Measurements from ENCODE around the gene ADGRF3. TPM values are rescaled to one million over a fixed set of nuclear protein-coding genes. Genes with fewer than 3 reads are reported as not detected.
A peak's percentile ranks its signal among the peaks of the same experiment; 100 is the strongest.

ADGRF3 gene, protein sequence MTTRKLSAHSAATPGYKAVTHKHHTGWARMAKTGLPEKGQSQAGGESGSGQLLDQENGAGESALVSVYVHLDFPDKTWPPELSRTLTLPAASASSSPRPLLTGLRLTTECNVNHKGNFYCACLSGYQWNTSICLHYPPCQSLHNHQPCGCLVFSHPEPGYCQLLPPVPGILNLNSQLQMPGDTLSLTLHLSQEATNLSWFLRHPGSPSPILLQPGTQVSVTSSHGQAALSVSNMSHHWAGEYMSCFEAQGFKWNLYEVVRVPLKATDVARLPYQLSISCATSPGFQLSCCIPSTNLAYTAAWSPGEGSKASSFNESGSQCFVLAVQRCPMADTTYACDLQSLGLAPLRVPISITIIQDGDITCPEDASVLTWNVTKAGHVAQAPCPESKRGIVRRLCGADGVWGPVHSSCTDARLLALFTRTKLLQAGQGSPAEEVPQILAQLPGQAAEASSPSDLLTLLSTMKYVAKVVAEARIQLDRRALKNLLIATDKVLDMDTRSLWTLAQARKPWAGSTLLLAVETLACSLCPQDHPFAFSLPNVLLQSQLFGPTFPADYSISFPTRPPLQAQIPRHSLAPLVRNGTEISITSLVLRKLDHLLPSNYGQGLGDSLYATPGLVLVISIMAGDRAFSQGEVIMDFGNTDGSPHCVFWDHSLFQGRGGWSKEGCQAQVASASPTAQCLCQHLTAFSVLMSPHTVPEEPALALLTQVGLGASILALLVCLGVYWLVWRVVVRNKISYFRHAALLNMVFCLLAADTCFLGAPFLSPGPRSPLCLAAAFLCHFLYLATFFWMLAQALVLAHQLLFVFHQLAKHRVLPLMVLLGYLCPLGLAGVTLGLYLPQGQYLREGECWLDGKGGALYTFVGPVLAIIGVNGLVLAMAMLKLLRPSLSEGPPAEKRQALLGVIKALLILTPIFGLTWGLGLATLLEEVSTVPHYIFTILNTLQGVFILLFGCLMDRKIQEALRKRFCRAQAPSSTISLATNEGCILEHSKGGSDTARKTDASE
- total RNA-seq (2016; rRNA removed; fragmentation: Illumina TruSeq; extraction: Trizol) (0.14 and 0.40 TPM in 2 replicates), polyA plus RNA-seq (2011; rRNA removed) (1.5 TPM in 2 replicates), polyA minus RNA-seq (2011; rRNA and poly(A)+ RNA removed; ENCODE audit: low replicate concordance) (0.98 and 2.5 TPM in 2 replicates), Bru-seq, nascent RNA (percentile 47 among the genes with signal in this experiment), BruChase-seq, experiment 1, labeled RNA remaining after a 6-hour chase (percentile 43 among the genes with signal in this experiment), BruChase-seq, experiment 2, labeled RNA remaining after a 2-hour chase (percentile 43 among the genes with signal in this experiment)
- total RNA-seq (2016; cell fraction: cytosol; rRNA removed; fragmentation: Illumina TruSeq; extraction: Trizol; ENCODE audit: low read depth): not detected in 2 replicates
- total RNA-seq (2016; cell fraction: insoluble cytoplasmic fraction; rRNA removed; fragmentation: Illumina TruSeq; extraction: Trizol): 0.06 and 0.19 TPM in 2 replicates
- 0.17 and 0.34 TPM in 2 replicates for total RNA-seq (2016; cell fraction: membrane; rRNA removed; fragmentation: Illumina TruSeq; extraction: Trizol)
- 0.37 and 0.41 TPM in 2 replicates for total RNA-seq (2016; cell fraction: nucleus; rRNA removed; fragmentation: Illumina TruSeq; extraction: Trizol)
- polyA plus RNA-seq (2011; cell fraction: cytosol; rRNA removed): 0.45 and 0.46 TPM in 2 replicates
- 6.4 and 6.8 TPM in 2 replicates for polyA plus RNA-seq (2011; cell fraction: nucleus; rRNA removed)
- 1.1 and 1.5 TPM in 2 replicates for polyA plus RNA-seq (2012)
- not detected in 2 replicates for polyA plus RNA-seq (2016; cell fraction: cytosol; fragmentation: Illumina TruSeq; extraction: Trizol; ENCODE audit: low read depth)
- 0.13 and 0.63 TPM in 2 replicates for polyA plus RNA-seq (2016; cell fraction: insoluble cytoplasmic fraction; fragmentation: Illumina TruSeq; extraction: Trizol; ENCODE audit: low read depth)
- polyA plus RNA-seq (2016; cell fraction: membrane; fragmentation: Illumina TruSeq; extraction: Trizol; ENCODE audit: low read depth): 0.09 and 0.24 TPM in 2 replicates
- 0.79 and 0.93 TPM in 2 replicates for polyA plus RNA-seq (2016; cell fraction: nucleus; fragmentation: Illumina TruSeq; extraction: Trizol; ENCODE audit: insufficient read depth, low read depth)
- 0.59 TPM in 1 of 2 replicates, not detected in the other for polyA minus RNA-seq (2011; cell fraction: cytosol; rRNA and poly(A)+ RNA removed)
- polyA minus RNA-seq (2011; cell fraction: nucleus; rRNA and poly(A)+ RNA removed): 0.90 and 1.4 TPM in 2 replicates
- long read RNA-seq, experiment 1: 0 reads
- long read RNA-seq, experiment 2, partial matches to known transcripts: 0 of 2 reads
- long read RNA-seq, experiment 2, other reads (novel, unspliced or antisense): 2 of 2 reads

DNA sequence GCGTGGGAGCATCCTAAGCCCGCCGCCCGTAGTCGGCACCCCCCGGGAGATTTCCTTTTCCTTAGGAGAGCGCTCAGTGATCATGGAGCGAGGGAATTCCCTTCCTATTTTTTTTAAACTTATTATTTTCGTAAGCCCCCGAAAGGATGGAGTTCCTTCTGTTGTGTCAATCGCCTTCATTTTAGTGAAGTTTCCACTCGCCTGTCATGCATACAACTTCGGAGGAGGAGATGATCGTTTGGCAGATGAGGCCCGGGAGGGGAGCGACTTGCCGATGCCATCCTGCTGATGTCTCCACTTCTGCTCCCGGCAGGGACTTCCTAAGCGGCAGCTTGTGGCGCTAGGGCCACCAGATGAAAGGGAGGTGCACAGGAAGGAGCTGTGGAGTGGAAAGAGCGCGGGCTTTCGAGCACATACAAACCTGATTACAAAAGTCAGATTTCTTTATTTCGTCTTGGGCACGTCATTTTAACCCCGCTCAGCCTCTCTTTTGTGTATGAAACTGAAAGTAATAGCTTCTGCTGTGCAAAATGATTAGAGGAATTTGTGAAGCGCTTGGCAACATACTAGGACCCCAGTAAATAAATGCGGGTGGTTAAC, at the start of gene ADGRF3:
ADGRF3 (minus strand) TSS at position 336 of the 600 bp plus-strand sequence. CDS start 555 bp downstream, outside the sequence.
- intact Hi-C loops (cut with micrococcal nuclease; ENCODE audit: unreplicated experiment): loop anchor here (5.0 kb wide), 1 partner anchor 121 kb away; no protein-coding TSS in a partner anchor
- ChIA-PET CTCF (ENCODE audit: low intra/inter-chr PET ratio, low total read pairs) (no interaction called here), POLR2A (interaction anchor here (0.8 to 3.1 kb wide), 4 partner anchors 10 to 111 kb away, joined by 4 to 52 read pairs (median 7); partner anchors contain the start of genes HADHA and HADHB)
- under 1% methylated on average over 28 of the region's 28 CpGs for WGBS (ENCODE audit: low lambda C conversion rate)
- FAIRE-seq (no peak), DNase-seq (ENCODE audit: low spot score) (peak; percentile 63), ATAC-seq (peak; percentile 72)
- H3K4me2 ChIP-seq (ENCODE audit: low read depth, low read length): peak within 1 kb of the TSS; percentile 95
- in situ Hi-C loops (cut with HindIII; ENCODE audit: extremely low pct_ligation_motif_present, low pct_unique_long_range_greater_than_20kb): loop anchor here (25.0 kb wide), 1 partner anchor 359 kb away; the partner anchor contains the start of gene KIF3C
- H4K20me1 ChIP-seq (ENCODE audit: insufficient read depth, low read length): peaks cover 19% of the 10 kb centered on the region
- peaks cover 66% of the 10 kb centered on the region for H3K4me1 ChIP-seq (ENCODE audit: insufficient read depth, low read length)
- H3K36me3 ChIP-seq (replicated peaks in 1 of 2; ENCODE audit: control insufficient read depth in 1 of 2, insufficient read depth in 2 of 2, low read length in 2 of 2): no peaks in the 10 kb centered on the region
- peak within 1 kb of the TSS; percentile 89 to 96 (median 94) for H3K4me3 ChIP-seq (replicated peaks in 1 of 3; ENCODE audit: insufficient read depth in 1 of 3, low read depth in 2 of 3, low read length in 3 of 3)
- no peaks in the 10 kb centered on the region; a peak in 1 of 5 replicates for H3K27me3 ChIP-seq (ENCODE audit: control insufficient read depth in 1 of 2, insufficient read depth in 2 of 2, low read length in 2 of 2)
- H3K27ac ChIP-seq (ENCODE audit: extremely low read length, insufficient read depth, low read length): peak within 1 kb of the TSS; percentile 97
- H3K9me3 ChIP-seq (ENCODE audit: low read length): no peaks in the 10 kb centered on the region
- peak within 1 kb of the TSS; percentile 98 for H3K9ac ChIP-seq (ENCODE audit: insufficient read depth, low read depth, low read length)
- H2AFZ ChIP-seq (ENCODE audit: low read length): no peak within 1 kb of the TSS
- TSS peak; percentile 73 for BruUV-seq (replicated peaks)
- H3K79me2 ChIP-seq (ENCODE audit: insufficient read depth, low read length): peaks cover 73% of the 10 kb centered on the region
- TF ChIP-seq, protein P1, sequence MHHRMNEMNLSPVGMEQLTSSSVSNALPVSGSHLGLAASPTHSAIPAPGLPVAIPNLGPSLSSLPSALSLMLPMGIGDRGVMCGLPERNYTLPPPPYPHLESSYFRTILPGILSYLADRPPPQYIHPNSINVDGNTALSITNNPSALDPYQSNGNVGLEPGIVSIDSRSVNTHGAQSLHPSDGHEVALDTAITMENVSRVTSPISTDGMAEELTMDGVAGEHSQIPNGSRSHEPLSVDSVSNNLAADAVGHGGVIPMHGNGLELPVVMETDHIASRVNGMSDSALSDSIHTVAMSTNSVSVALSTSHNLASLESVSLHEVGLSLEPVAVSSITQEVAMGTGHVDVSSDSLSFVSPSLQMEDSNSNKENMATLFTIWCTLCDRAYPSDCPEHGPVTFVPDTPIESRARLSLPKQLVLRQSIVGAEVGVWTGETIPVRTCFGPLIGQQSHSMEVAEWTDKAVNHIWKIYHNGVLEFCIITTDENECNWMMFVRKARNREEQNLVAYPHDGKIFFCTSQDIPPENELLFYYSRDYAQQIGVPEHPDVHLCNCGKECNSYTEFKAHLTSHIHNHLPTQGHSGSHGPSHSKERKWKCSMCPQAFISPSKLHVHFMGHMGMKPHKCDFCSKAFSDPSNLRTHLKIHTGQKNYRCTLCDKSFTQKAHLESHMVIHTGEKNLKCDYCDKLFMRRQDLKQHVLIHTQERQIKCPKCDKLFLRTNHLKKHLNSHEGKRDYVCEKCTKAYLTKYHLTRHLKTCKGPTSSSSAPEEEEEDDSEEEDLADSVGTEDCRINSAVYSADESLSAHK (CRISPR knock-in tag; IDR thresholded peaks at IDR 0.05; ENCODE audit: borderline replicate concordance): no peak
- TF ChIP-seq ZNF34 (CRISPR knock-in tag; IDR thresholded peaks at IDR 0.05; ENCODE audit: borderline replicate concordance): no peak
- TF ChIP-seq, protein P2, sequence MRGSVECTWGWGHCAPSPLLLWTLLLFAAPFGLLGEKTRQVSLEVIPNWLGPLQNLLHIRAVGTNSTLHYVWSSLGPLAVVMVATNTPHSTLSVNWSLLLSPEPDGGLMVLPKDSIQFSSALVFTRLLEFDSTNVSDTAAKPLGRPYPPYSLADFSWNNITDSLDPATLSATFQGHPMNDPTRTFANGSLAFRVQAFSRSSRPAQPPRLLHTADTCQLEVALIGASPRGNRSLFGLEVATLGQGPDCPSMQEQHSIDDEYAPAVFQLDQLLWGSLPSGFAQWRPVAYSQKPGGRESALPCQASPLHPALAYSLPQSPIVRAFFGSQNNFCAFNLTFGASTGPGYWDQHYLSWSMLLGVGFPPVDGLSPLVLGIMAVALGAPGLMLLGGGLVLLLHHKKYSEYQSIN (CRISPR knock-in tag; IDR thresholded peaks at IDR 0.05; ENCODE audit: borderline replicate concordance): no peak
- TF ChIP-seq ELF3 (CRISPR knock-in tag; IDR thresholded peaks at IDR 0.05): no peak
- no peak for TF ChIP-seq DR1 (CRISPR knock-in tag; IDR thresholded peaks at IDR 0.05)
- TF ChIP-seq, protein P3, sequence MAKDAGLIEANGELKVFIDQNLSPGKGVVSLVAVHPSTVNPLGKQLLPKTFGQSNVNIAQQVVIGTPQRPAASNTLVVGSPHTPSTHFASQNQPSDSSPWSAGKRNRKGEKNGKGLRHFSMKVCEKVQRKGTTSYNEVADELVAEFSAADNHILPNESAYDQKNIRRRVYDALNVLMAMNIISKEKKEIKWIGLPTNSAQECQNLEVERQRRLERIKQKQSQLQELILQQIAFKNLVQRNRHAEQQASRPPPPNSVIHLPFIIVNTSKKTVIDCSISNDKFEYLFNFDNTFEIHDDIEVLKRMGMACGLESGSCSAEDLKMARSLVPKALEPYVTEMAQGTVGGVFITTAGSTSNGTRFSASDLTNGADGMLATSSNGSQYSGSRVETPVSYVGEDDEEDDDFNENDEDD (CRISPR knock-in tag; IDR thresholded peaks at IDR 0.05; ENCODE audit: borderline replicate concordance): no peak
- TF ChIP-seq, protein P4, sequence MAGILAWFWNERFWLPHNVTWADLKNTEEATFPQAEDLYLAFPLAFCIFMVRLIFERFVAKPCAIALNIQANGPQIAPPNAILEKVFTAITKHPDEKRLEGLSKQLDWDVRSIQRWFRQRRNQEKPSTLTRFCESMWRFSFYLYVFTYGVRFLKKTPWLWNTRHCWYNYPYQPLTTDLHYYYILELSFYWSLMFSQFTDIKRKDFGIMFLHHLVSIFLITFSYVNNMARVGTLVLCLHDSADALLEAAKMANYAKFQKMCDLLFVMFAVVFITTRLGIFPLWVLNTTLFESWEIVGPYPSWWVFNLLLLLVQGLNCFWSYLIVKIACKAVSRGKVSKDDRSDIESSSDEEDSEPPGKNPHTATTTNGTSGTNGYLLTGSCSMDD (CRISPR knock-in tag; IDR thresholded peaks at IDR 0.05): no peak
